HG03342 (cell line): ENCODE data around the gene VIP.
"Not testable (repeated sequence)": the region's sequence is repeated elsewhere in the genome, so short reads cannot be mapped to it uniquely, and the experiment has no call there.

Source experiments
- ATAC-seq: cut with Tn5 transposase; IDR thresholded peaks from one replicate; pipeline ENCODE4 v1.9.1; 2021; ENCODE audit warnings: mild to moderate bottlenecking, moderate library complexity; ENCODE audit not compliant: unreplicated experiment

VIP gene

GRCh38 chr6:152750694-152751093, at the start of gene VIP:
Gene VIP, plus strand, starts transcription at chr6:152750797. Its CDS starts 1,381 bp downstream, at chr6:152752178.
- no peak for ATAC-seq

- no peak for ATAC-seq
These were observed 49.3 kb upstream of the VIP start for GRCh38 chr6:152701081-152701862.

GRCh38 chr6:152701863-152702401, 48.7 kb upstream of the VIP start:
- ATAC-seq = no peak

GRCh38 chr6:152703750-152704149, 46.8 kb upstream of the VIP start:
- ATAC-seq = not testable (repeated sequence)

- no peak for ATAC-seq
These were observed 45.3 kb upstream of the VIP start for GRCh38 chr6:152705327-152705726.

GRCh38 chr6:152716322-152716721, 34.3 kb upstream of the VIP start:
- ATAC-seq = no peak

- ATAC-seq = no peak
These were observed 29.6 kb upstream of the VIP start for GRCh38 chr6:152720974-152721373.

- no peak for ATAC-seq
These were observed 28.6 kb upstream of the VIP start for GRCh38 chr6:152721956-152722355.

- ATAC-seq = no peak
These were observed 27.2 kb upstream of the VIP start for GRCh38 chr6:152723398-152723797.

GRCh38 chr6:152726313-152726712, 24.3 kb upstream of the VIP start:
- ATAC-seq = no peak

GRCh38 chr6:152727507-152727906, 23.1 kb upstream of the VIP start:
- no peak for ATAC-seq

- ATAC-seq = no peak
These were observed 16.0 kb upstream of the VIP start for GRCh38 chr6:152734630-152735029.

GRCh38 chr6:152736687-152737273, 13.8 kb upstream of the VIP start:
- ATAC-seq = no peak

GRCh38 chr6:152745509-152746171, 5.0 kb upstream of the VIP start:
- no peak for ATAC-seq

- no peak for ATAC-seq
These were observed 4.4 kb upstream of the VIP start for GRCh38 chr6:152746172-152746553.

- no peak for ATAC-seq
These were observed 1.8 kb upstream of the VIP start for GRCh38 chr6:152748843-152749242.

GRCh38 chr6:152749336-152749735, 1.3 kb upstream of the VIP start:
- ATAC-seq = no peak

- ATAC-seq = no peak
These were observed 14.7 kb downstream of the VIP start for GRCh38 chr6:152765331-152765730.

GRCh38 chr6:152769159-152769558, 18.6 kb downstream of the VIP start:
- no peak for ATAC-seq

GRCh38 chr6:152769993-152770392, 19.4 kb downstream of the VIP start:
- ATAC-seq = no peak

- ATAC-seq = no peak
These were observed 20.6 kb downstream of the VIP start for GRCh38 chr6:152771061-152771687.
